K562 (cell line): Measurements from ENCODE around the gene CACTIN. TPM values are rescaled to one million over a fixed set of nuclear protein-coding genes. Genes with fewer than 3 reads are reported as not detected.

ENCODE experiments used
- polyA plus RNA-seq, 8 experiments: library from polyadenylated mRNA; depleted of rRNA in 4 of 8; stranded (reverse) in 5 of 8; unstranded in 3 of 8; fragments of >200 nt; fragmentation: Nextera tagmentation in 2 of 8; fragmentation: Illumina TruSeq in 1 of 8; extraction: Ambion mirVana in 2 of 8; extraction: Trizol in 1 of 8; gene quantifications; 2 replicates each; pipeline versions ENCODE4 v1.2.1 to v1.2.3, GENCODE V29; 2011 to 2014; ENCODE audit warnings: inconsistent platforms in 1 of 8, missing spikeins in 1 of 8
- total RNA-seq, 7 experiments: library from RNA; depleted of rRNA in 6 of 7; stranded (reverse); fragments of >200 nt in 6 of 7; fragmentation: Illumina TruSeq in 2 of 7; extraction: Trizol in 2 of 7; gene quantifications; 2 replicates each; pipeline versions ENCODE4 v1.2.1 to v1.2.3, GENCODE V29; 2011 to 2021; ENCODE audit warnings: low replicate concordance in 1 of 7
- TF ChIP-seq, protein P1 (sequence below), 2 experiments: fragments of 450-650 bp in 1 of 2; sonication (generic) in 1 of 2; formaldehyde crosslinking in 1 of 2; IDR thresholded peaks; 2 replicates each; pipeline versions ENCODE4 v1.7.1 to v1.9.0; 2016 to 2022; ENCODE audit warnings: inconsistent platforms in 1 of 2, mild to moderate bottlenecking in 1 of 2, missing genetic modification reagents in 1 of 2

Gene CACTIN
- total and polyA plus RNA-seq, 9 of the 15 experiments (the other 6 are each of a cell fraction or from before 2014, with no cell fraction given) = 0.15 to 49.2 (median 15.0) TPM

DNA sequence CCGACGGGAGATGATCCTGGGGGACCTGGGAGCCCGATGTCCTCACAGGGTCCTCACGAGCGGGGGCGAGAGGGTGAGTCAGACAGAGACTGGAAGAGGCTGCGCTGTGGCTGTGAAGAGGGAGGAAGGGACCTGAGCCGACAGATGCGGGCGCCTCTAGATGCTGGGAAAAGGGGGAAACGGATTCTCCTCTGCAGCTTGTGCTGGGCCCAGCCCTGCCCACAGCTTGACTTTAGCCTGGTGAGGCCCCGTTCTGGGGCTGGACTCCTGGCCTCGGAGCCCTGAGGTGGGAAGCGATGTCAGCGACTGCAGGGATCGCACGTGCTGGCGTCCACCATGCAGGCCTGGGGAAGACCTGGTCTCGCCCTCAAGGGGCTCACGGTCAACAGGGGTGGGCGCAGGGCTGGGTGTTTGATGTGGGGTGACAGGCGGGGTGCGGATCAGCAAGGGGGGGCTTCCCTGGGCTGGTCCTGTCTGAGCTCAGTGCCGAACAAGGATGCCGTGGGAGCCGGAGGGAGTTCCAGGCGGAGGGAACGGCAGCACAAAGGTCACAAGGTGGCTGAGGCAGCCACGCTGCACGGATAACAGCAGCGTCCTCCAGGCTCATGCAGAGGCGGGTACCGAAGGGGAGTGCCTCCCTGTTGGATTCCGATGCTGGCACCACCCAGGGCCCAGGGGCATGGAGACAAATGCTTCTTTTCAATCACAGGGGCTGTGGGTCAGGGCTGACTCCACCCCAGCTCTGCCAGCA lies 41.9 kb upstream of the CACTIN start (continued):
- TF ChIP-seq, protein P1, sequence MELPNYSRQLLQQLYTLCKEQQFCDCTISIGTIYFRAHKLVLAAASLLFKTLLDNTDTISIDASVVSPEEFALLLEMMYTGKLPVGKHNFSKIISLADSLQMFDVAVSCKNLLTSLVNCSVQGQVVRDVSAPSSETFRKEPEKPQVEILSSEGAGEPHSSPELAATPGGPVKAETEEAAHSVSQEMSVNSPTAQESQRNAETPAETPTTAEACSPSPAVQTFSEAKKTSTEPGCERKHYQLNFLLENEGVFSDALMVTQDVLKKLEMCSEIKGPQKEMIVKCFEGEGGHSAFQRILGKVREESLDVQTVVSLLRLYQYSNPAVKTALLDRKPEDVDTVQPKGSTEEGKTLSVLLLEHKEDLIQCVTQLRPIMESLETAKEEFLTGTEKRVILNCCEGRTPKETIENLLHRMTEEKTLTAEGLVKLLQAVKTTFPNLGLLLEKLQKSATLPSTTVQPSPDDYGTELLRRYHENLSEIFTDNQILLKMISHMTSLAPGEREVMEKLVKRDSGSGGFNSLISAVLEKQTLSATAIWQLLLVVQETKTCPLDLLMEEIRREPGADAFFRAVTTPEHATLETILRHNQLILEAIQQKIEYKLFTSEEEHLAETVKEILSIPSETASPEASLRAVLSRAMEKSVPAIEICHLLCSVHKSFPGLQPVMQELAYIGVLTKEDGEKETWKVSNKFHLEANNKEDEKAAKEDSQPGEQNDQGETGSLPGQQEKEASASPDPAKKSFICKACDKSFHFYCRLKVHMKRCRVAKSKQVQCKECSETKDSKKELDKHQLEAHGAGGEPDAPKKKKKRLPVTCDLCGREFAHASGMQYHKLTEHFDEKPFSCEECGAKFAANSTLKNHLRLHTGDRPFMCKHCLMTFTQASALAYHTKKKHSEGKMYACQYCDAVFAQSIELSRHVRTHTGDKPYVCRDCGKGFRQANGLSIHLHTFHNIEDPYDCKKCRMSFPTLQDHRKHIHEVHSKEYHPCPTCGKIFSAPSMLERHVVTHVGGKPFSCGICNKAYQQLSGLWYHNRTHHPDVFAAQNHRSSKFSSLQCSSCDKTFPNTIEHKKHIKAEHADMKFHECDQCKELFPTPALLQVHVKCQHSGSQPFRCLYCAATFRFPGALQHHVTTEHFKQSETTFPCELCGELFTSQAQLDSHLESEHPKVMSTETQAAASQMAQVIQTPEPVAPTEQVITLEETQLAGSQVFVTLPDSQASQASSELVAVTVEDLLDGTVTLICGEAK (IDR thresholded peaks at IDR 0.05) = no peak
- TF ChIP-seq, protein P1 (CRISPR knock-in tag; IDR thresholded peaks at IDR 0.05) = 0 out of 2 replicates have a peak, but pooled peaks have one; percentile 18
